Measurements from ENCODE around the gene STRBP. TPM values are rescaled to one million over a fixed set of nuclear protein-coding genes. Genes with fewer than 3 reads are reported as not detected.

The STRBP gene
- total RNA-seq, 1 experiment from 2014 or later, result 40.3 TPM

DNA sequence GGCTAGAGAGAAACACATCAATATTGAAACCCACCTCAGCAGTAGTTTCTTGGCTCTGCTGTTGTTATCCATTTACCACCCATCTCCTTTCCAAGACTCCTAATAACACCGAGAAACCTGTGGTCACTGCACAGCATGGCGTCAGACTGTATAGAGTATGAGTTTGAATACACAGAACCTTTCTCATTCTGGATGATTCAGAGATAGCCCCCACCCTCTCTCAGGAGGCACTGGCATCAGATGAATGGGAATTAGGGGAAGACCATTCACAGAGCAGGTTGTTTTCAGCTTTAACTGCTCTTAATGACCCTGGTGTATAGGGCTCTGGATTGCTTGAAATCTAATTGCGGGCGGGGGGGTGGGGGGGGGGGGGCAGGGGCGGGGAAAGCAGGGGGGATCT, 148.3 kb downstream of the STRBP start:
- Histone ChIP-seq H3K4me1 (ENCODE audit: control insufficient read depth, insufficient read depth, low read length) (no peaks in the 10 kb centered on the region), H3K27me3 (ENCODE audit: control insufficient read depth, insufficient read depth, low read length) (no peaks in the 10 kb centered on the region), H3K9me3 (ENCODE audit: control insufficient read depth, insufficient read depth, low read depth, low read length) (no peaks in the 10 kb centered on the region), H3K4me3 (ENCODE audit: low read depth in 2 of 2, low read length in 2 of 2) (no peak overlapping the region), H3K27ac (ENCODE audit: low read length) (no peak overlapping the region), H3K36me3 (ENCODE audit: control insufficient read depth, insufficient read depth, low read length) (no peaks in the 10 kb centered on the region; the same call in 1 of the 2 replicates)
- in situ Hi-C loops (cut with HindIII; ENCODE audit: low pct_unique_long_range_greater_than_20kb, low sequenced_read_pairs), result no loop called here
- ChIA-PET CTCF (no interaction called here), POLR2A (no interaction called here)
- no peak for TF ChIP-seq POLR2AphosphoS5 (IDR thresholded peaks at IDR 0.05; ENCODE audit: low read depth, low read length)
- TF ChIP-seq, protein P1, sequence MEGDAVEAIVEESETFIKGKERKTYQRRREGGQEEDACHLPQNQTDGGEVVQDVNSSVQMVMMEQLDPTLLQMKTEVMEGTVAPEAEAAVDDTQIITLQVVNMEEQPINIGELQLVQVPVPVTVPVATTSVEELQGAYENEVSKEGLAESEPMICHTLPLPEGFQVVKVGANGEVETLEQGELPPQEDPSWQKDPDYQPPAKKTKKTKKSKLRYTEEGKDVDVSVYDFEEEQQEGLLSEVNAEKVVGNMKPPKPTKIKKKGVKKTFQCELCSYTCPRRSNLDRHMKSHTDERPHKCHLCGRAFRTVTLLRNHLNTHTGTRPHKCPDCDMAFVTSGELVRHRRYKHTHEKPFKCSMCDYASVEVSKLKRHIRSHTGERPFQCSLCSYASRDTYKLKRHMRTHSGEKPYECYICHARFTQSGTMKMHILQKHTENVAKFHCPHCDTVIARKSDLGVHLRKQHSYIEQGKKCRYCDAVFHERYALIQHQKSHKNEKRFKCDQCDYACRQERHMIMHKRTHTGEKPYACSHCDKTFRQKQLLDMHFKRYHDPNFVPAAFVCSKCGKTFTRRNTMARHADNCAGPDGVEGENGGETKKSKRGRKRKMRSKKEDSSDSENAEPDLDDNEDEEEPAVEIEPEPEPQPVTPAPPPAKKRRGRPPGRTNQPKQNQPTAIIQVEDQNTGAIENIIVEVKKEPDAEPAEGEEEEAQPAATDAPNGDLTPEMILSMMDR (IDR thresholded peaks at IDR 0.05), result no peak
- TF ChIP-seq, protein P2, sequence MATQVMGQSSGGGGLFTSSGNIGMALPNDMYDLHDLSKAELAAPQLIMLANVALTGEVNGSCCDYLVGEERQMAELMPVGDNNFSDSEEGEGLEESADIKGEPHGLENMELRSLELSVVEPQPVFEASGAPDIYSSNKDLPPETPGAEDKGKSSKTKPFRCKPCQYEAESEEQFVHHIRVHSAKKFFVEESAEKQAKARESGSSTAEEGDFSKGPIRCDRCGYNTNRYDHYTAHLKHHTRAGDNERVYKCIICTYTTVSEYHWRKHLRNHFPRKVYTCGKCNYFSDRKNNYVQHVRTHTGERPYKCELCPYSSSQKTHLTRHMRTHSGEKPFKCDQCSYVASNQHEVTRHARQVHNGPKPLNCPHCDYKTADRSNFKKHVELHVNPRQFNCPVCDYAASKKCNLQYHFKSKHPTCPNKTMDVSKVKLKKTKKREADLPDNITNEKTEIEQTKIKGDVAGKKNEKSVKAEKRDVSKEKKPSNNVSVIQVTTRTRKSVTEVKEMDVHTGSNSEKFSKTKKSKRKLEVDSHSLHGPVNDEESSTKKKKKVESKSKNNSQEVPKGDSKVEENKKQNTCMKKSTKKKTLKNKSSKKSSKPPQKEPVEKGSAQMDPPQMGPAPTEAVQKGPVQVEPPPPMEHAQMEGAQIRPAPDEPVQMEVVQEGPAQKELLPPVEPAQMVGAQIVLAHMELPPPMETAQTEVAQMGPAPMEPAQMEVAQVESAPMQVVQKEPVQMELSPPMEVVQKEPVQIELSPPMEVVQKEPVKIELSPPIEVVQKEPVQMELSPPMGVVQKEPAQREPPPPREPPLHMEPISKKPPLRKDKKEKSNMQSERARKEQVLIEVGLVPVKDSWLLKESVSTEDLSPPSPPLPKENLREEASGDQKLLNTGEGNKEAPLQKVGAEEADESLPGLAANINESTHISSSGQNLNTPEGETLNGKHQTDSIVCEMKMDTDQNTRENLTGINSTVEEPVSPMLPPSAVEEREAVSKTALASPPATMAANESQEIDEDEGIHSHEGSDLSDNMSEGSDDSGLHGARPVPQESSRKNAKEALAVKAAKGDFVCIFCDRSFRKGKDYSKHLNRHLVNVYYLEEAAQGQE (IDR thresholded peaks at IDR 0.05; ENCODE audit: insufficient read depth in 1 of 2, low read depth in 2 of 2, low read length in 1 of 2), result no peak
- no peak for TF ChIP-seq TCF7L2 (IDR thresholded peaks at IDR 0.05; ENCODE audit: low read depth, low read length)
- no peak for TF ChIP-seq SIN3A (IDR thresholded peaks at IDR 0.05; ENCODE audit: borderline replicate concordance, insufficient read depth, low read depth, low read length)
- intact Hi-C loops (cut with micrococcal nuclease; ENCODE audit: unreplicated experiment), result no loop called here
- ATAC-seq, result no peak
- DNase-seq (ENCODE audit: low read depth, low spot score), result no peak
- no TSS peak for BruUV-seq (replicated peaks)

GRCh38 chr9:123119566-123119965, 148.8 kb downstream of the STRBP start:
- no peaks in the 10 kb centered on the region for H3K36me3 ChIP-seq (ENCODE audit: control insufficient read depth, insufficient read depth, low read length)
- ChIA-PET POLR2A (no interaction called here), CTCF (no interaction called here)
- intact Hi-C loops (cut with micrococcal nuclease; ENCODE audit: unreplicated experiment) (no loop called here), in situ Hi-C loops (cut with HindIII; ENCODE audit: low pct_unique_long_range_greater_than_20kb, low sequenced_read_pairs) (no loop called here)
- no peaks in the 10 kb centered on the region for H3K27me3 ChIP-seq (ENCODE audit: control insufficient read depth, insufficient read depth, low read length)
- H3K9me3 ChIP-seq (ENCODE audit: control insufficient read depth, insufficient read depth, low read depth, low read length), result no peaks in the 10 kb centered on the region
- no TSS peak for BruUV-seq (replicated peaks)
- ATAC-seq (no peak), DNase-seq (ENCODE audit: low read depth, low spot score) (no peak)
- no peaks in the 10 kb centered on the region for H3K4me1 ChIP-seq (ENCODE audit: control insufficient read depth, insufficient read depth, low read length)
- H3K4me3 ChIP-seq (ENCODE audit: low read depth in 2 of 2, low read length in 2 of 2), result no peak overlapping the region
- TF ChIP-seq, protein P2 (IDR thresholded peaks at IDR 0.05; ENCODE audit: insufficient read depth in 1 of 2, low read depth in 2 of 2, low read length in 1 of 2), result no peak
- TF ChIP-seq, protein P1 (IDR thresholded peaks at IDR 0.05), result no peak
- TF ChIP-seq TCF7L2 (IDR thresholded peaks at IDR 0.05; ENCODE audit: low read depth, low read length), result no peak
- TF ChIP-seq POLR2AphosphoS5 (IDR thresholded peaks at IDR 0.05; ENCODE audit: low read depth, low read length), result no peak
- no peak overlapping the region for H3K27ac ChIP-seq (ENCODE audit: low read length)

Measured in Panc1 (cell line).